ENCODE results near the gene ACAT2.
"Not testable (repeated sequence)": the region's sequence is repeated elsewhere in the genome, so short reads cannot be mapped to it uniquely, and the experiment has no call there.

GRCh38 chr6:159824690-159825089 is 62.8 kb downstream of the ACAT2 start:
- not testable (repeated sequence) for TF ChIP-seq CTCF, EZH2phosphoT487 (IDR thresholded peaks at IDR 0.05)
